ENCODE data around the gene TRIM33.
"Not testable (repeated sequence)": the region's sequence is repeated elsewhere in the genome, so short reads cannot be mapped to it uniquely, and the experiment has no call there.

Gene TRIM33

DNA sequence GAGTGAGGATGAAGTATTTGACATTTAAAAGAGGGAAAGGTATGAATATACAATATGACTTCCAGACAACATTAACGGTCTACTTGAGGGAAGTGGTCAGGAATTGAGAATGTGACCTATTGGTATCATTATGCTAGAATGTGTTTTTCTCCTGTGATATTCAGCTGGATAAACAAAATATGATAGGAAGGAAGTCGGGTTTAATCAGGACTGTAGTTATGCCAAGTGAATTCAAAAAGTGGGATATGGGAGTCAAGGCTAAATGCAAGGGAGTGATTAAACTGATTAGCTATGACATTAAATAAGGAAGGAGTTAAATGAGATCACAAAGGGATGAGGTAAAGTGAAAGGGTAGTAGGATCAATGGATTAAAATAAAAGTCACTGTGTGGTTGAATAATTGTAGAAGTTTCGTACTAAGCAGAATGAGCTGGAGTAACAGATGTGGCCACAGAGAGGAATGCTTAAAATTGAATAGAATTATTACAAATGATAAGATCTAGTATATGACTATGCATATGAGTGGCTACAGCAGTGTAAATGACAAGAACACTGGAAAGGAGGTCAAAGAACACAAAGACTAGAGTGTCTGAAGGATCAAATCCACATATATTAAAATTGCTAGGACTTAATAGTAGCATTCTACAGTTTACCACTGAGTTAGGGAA is 62.5 kb downstream of the TRIM33 start:
- no peaks in the 10 kb centered on the region for H4K20me1 ChIP-seq (ENCODE audit: control insufficient read depth, insufficient read depth, low read depth, low read length)
- H3K9me2 ChIP-seq (replicated peaks; ENCODE audit: control insufficient read depth, low read length) = no peaks in the 10 kb centered on the region
- no peak overlapping the region for H3K4me3 ChIP-seq (ENCODE audit: low read length)
- H3K79me2 ChIP-seq (ENCODE audit: control insufficient read depth, low read length) = peaks cover 2% of the 10 kb centered on the region; the same call in 1 of the 2 replicates
- no peaks in the 10 kb centered on the region for H3F3A ChIP-seq (ENCODE audit: control insufficient read depth, insufficient read depth)
- H3K36me3 ChIP-seq (ENCODE audit: control insufficient read depth, low read length) = peaks cover 61% of the 10 kb centered on the region
- no peaks in the 10 kb centered on the region for H3K27me3 ChIP-seq (ENCODE audit: control insufficient read depth, low read length)
- H3K27ac ChIP-seq (ENCODE audit: low read depth, low read length) = no peak overlapping the region
- H3K4me2 ChIP-seq (ENCODE audit: low read length) = no peak overlapping the region
- no peaks in the 10 kb centered on the region for H3K4me1 ChIP-seq (ENCODE audit: control insufficient read depth, low read length)
- TF ChIP-seq, protein P1, sequence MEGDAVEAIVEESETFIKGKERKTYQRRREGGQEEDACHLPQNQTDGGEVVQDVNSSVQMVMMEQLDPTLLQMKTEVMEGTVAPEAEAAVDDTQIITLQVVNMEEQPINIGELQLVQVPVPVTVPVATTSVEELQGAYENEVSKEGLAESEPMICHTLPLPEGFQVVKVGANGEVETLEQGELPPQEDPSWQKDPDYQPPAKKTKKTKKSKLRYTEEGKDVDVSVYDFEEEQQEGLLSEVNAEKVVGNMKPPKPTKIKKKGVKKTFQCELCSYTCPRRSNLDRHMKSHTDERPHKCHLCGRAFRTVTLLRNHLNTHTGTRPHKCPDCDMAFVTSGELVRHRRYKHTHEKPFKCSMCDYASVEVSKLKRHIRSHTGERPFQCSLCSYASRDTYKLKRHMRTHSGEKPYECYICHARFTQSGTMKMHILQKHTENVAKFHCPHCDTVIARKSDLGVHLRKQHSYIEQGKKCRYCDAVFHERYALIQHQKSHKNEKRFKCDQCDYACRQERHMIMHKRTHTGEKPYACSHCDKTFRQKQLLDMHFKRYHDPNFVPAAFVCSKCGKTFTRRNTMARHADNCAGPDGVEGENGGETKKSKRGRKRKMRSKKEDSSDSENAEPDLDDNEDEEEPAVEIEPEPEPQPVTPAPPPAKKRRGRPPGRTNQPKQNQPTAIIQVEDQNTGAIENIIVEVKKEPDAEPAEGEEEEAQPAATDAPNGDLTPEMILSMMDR (IDR thresholded peaks at IDR 0.05; ENCODE audit: low read depth, low read length, poor library complexity, severe bottlenecking) = no peak
- no peak for TF ChIP-seq EZH2phosphoT487 (IDR thresholded peaks at IDR 0.05; ENCODE audit: borderline replicate concordance, low read length)
- no peaks in the 10 kb centered on the region for H3K9me3 ChIP-seq (ENCODE audit: control insufficient read depth, insufficient read depth, low read length)

DNA sequence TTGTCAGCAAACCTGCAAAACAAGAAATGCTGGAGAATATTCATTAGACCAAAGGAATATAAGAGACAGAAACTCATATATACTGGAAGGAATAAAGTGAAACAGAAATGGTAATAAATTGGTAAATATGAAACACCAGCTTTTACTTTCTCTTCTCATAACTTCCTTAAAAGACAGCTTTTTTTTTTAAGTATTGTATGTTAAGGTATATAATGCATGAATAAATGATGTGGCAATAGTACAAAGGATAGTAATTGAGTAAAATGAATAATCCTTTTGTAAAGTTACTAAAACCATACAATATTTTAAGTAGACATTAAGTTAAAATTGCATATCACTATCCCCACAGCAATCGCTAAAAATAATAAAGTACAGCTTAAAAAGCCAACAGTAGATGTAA is 64.8 kb downstream of the TRIM33 start:
- peaks cover 64% of the 10 kb centered on the region for H3K36me3 ChIP-seq (ENCODE audit: control insufficient read depth, low read length)
- H3K27ac ChIP-seq (ENCODE audit: low read depth, low read length) = no peak overlapping the region
- H3K27me3 ChIP-seq (ENCODE audit: control insufficient read depth, low read length) = no peaks in the 10 kb centered on the region
- H3K79me2 ChIP-seq (ENCODE audit: control insufficient read depth, low read length) = peaks cover 2% of the 10 kb centered on the region; the same call in 1 of the 2 replicates
- no peaks in the 10 kb centered on the region for H3K9me2 ChIP-seq (replicated peaks; ENCODE audit: control insufficient read depth, low read length)
- no peaks in the 10 kb centered on the region for H3F3A ChIP-seq (ENCODE audit: control insufficient read depth, insufficient read depth)
- no peaks in the 10 kb centered on the region for H3K9me3 ChIP-seq (ENCODE audit: control insufficient read depth, insufficient read depth, low read length)
- no peak overlapping the region for H3K4me2 ChIP-seq (ENCODE audit: low read length)
- H3K4me1 ChIP-seq (ENCODE audit: control insufficient read depth, low read length) = no peaks in the 10 kb centered on the region
- no peak for TF ChIP-seq EZH2phosphoT487 (IDR thresholded peaks at IDR 0.05; ENCODE audit: borderline replicate concordance, low read length)
- H4K20me1 ChIP-seq (ENCODE audit: control insufficient read depth, insufficient read depth, low read depth, low read length) = no peaks in the 10 kb centered on the region
- H3K4me3 ChIP-seq (ENCODE audit: low read length) = no peak overlapping the region

DNA sequence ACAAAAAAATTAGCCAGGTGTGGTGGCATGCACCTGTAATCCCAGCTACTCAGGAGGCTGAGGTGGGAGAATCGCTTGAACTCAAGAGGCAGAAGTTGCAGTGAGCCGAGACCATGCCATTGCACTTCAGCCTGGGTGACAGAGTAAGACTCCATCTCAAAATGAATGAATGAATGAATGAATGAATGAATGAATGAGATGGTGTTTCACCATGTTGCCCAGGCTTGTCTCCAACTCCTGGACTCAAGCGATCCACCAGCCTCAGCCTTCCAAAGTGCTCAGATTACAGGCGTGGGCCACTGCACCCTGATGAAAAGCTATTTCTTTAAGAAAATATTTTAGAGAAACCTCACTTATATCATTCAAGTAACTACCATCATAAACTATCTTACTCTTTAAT is 67.8 kb downstream of the TRIM33 start:
- H3K27me3 ChIP-seq (ENCODE audit: control insufficient read depth, low read length) = not testable (repeated sequence)

DNA sequence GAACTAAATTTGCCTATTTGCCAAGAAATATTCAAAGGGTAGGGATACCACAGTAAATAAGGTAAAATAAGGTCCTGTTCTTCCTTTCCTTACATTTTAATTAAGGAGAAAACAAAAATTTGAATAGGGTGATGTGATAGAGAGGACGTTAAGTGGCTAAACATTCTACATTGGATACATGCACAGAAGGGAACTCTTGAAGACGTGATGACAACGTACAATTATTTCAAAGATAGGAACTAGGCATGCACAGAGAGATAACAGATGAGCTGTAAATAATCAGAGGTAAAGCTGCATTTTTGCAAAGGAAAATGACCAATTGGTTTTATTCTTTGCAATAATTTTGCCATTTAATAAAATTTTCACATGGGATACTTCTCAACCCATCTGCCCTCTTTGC is 69.7 kb downstream of the TRIM33 start:
- Histone ChIP-seq H3K4me3 (ENCODE audit: low read length) (no peak overlapping the region), H3K27ac (ENCODE audit: low read depth, low read length) (no peak overlapping the region), H3K4me2 (ENCODE audit: low read length) (no peak overlapping the region), H3K36me3 (ENCODE audit: control insufficient read depth, low read length) (peaks cover 37% of the 10 kb centered on the region), H3K27me3 (ENCODE audit: control insufficient read depth, low read length) (no peaks in the 10 kb centered on the region), H3K79me2 (ENCODE audit: control insufficient read depth, low read length) (peaks cover 6% of the 10 kb centered on the region), H3K9me3 (ENCODE audit: control insufficient read depth, insufficient read depth, low read length) (no peaks in the 10 kb centered on the region), H4K20me1 (ENCODE audit: control insufficient read depth, insufficient read depth, low read depth, low read length) (0 out of 2 replicates have a peak, but pooled peaks cover 3% of the 10 kb centered on the region), H3K4me1 (ENCODE audit: control insufficient read depth, low read length) (no peaks in the 10 kb centered on the region), H3F3A (ENCODE audit: control insufficient read depth, insufficient read depth) (no peaks in the 10 kb centered on the region), H3K9me2 (replicated peaks; ENCODE audit: control insufficient read depth, low read length) (no peaks in the 10 kb centered on the region)
- TF ChIP-seq, protein P1 (IDR thresholded peaks at IDR 0.05; ENCODE audit: low read depth, low read length, poor library complexity, severe bottlenecking) = no peak
- TF ChIP-seq EZH2phosphoT487 (IDR thresholded peaks at IDR 0.05; ENCODE audit: borderline replicate concordance, low read length) = no peak

More for the DNA sequence above, 67.8 kb downstream of the TRIM33 start:
- not testable (repeated sequence) for H3K27ac ChIP-seq (ENCODE audit: low read depth, low read length); H3K4me3 ChIP-seq (ENCODE audit: low read length); H3K4me1 ChIP-seq (ENCODE audit: control insufficient read depth, low read length); H3F3A ChIP-seq (ENCODE audit: control insufficient read depth, insufficient read depth); H3K4me2 ChIP-seq (ENCODE audit: low read length); H4K20me1 ChIP-seq (ENCODE audit: control insufficient read depth, insufficient read depth, low read depth, low read length); H3K9me3 ChIP-seq (ENCODE audit: control insufficient read depth, insufficient read depth, low read length); H3K79me2 ChIP-seq (ENCODE audit: control insufficient read depth, low read length); H3K9me2 ChIP-seq (replicated peaks; ENCODE audit: control insufficient read depth, low read length)
- H3K36me3 ChIP-seq (ENCODE audit: control insufficient read depth, low read length) = peaks cover 52% of the 10 kb centered on the region

All from DOHH2 (cell line).